ENCODE data around the gene ATP2B2.

ATP2B2 gene

GRCh38 chr3:10530241-10530640, 24.9 kb upstream of the ATP2B2 start:
- TF ChIP-seq TSHZ2 (CRISPR knock-in tag; IDR thresholded peaks at IDR 0.05) (no peak), ZNF8 (CRISPR knock-in tag; IDR thresholded peaks at IDR 0.05) (no peak), ARNTL (CRISPR knock-in tag; IDR thresholded peaks at IDR 0.05; ENCODE audit: borderline replicate concordance, low read depth) (no peak), SNAI2 (CRISPR knock-in tag; IDR thresholded peaks at IDR 0.05) (no peak), TOX (CRISPR knock-in tag; IDR thresholded peaks at IDR 0.05; ENCODE audit: borderline replicate concordance) (no peak), BACH2 (CRISPR knock-in tag; IDR thresholded peaks at IDR 0.05; ENCODE audit: borderline replicate concordance) (no peak), ZNF70 (CRISPR knock-in tag; IDR thresholded peaks at IDR 0.05) (no peak), ZFP3 (CRISPR knock-in tag; IDR thresholded peaks at IDR 0.05) (no peak), CSRNP3 (CRISPR knock-in tag; IDR thresholded peaks at IDR 0.05) (no peak), GLIS3 (CRISPR knock-in tag; IDR thresholded peaks at IDR 0.05) (no peak), ZNF565 (CRISPR knock-in tag; conservative IDR thresholded peaks at IDR 0.05; ENCODE audit: low read depth) (no peak), ESRRG (CRISPR knock-in tag; IDR thresholded peaks at IDR 0.05) (no peak), ZC3H10 (CRISPR knock-in tag; IDR thresholded peaks at IDR 0.05) (no peak), CSDC2 (CRISPR knock-in tag; IDR thresholded peaks at IDR 0.05) (no peak), POU6F1 (CRISPR knock-in tag; IDR thresholded peaks at IDR 0.05; ENCODE audit: borderline replicate concordance, low read depth) (no peak), OSR1 (CRISPR knock-in tag; IDR thresholded peaks at IDR 0.05) (no peak)
- ATAC-seq = no peak

GRCh38 chr3:10529809-10530208, 24.4 kb upstream of the ATP2B2 start:
- no peak for ATAC-seq
- TF ChIP-seq ZNF565 (CRISPR knock-in tag; conservative IDR thresholded peaks at IDR 0.05; ENCODE audit: low read depth) (no peak), ZNF8 (CRISPR knock-in tag; IDR thresholded peaks at IDR 0.05) (no peak), ZC3H10 (CRISPR knock-in tag; IDR thresholded peaks at IDR 0.05) (no peak)

- TF ChIP-seq SNAI2 (CRISPR knock-in tag; IDR thresholded peaks at IDR 0.05) (no peak), CREB5 (CRISPR knock-in tag; IDR thresholded peaks at IDR 0.05; ENCODE audit: low read depth) (no peak), CSRNP3 (CRISPR knock-in tag; IDR thresholded peaks at IDR 0.05) (no peak), OSR1 (CRISPR knock-in tag; IDR thresholded peaks at IDR 0.05) (no peak), ESRRG (CRISPR knock-in tag; IDR thresholded peaks at IDR 0.05) (no peak)
- ATAC-seq = no peak
These were observed 22.7 kb upstream of the ATP2B2 start for GRCh38 chr3:10528046-10528445.

- ATAC-seq = no peak
- TF ChIP-seq ZNF70 (CRISPR knock-in tag; IDR thresholded peaks at IDR 0.05) (no peak), RARB (CRISPR knock-in tag; IDR thresholded peaks at IDR 0.05) (no peak), ZC3H10 (CRISPR knock-in tag; IDR thresholded peaks at IDR 0.05) (no peak), GLIS3 (CRISPR knock-in tag; IDR thresholded peaks at IDR 0.05) (no peak), CREB5 (CRISPR knock-in tag; IDR thresholded peaks at IDR 0.05; ENCODE audit: low read depth) (no peak), CSDC2 (CRISPR knock-in tag; IDR thresholded peaks at IDR 0.05) (no peak), ZNF8 (CRISPR knock-in tag; IDR thresholded peaks at IDR 0.05) (no peak), ISL1 (CRISPR knock-in tag; IDR thresholded peaks at IDR 0.05) (no peak)
These were observed 22.1 kb upstream of the ATP2B2 start for GRCh38 chr3:10527295-10528001.

All from SK-N-SH treated with all-trans-retinoic acid at 6 μM for 48 hours (cell line).